HG03521 (cell line): ENCODE data around the gene GPR45.

Experiments used
- ATAC-seq: cut with Tn5 transposase; IDR thresholded peaks from one replicate; pipeline ENCODE4 v1.9.1; 2021; ENCODE audit warnings: mild to moderate bottlenecking, moderate library complexity; ENCODE audit not compliant: unreplicated experiment

The GPR45 gene

DNA sequence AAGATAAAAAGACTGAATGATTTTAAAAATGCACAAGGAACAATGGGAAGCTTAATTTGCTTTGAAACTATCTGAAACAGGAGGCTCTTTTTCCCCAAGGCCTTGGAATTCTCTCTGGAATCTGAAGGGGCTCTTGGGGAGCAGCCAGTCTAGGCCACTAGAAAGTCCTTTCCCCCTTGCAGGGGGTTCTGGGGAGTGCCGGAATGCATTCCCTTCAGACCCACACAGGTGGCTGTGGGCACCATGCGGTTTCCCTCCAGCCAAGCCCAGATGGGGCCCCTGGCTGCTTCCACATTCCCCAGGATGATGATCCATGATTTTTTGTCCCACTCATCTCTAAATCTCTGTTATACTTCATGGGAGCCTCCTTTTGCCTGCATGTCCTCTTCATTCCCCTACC lies 10.7 kb downstream of the GPR45 start:
- ATAC-seq: no peak

DNA sequence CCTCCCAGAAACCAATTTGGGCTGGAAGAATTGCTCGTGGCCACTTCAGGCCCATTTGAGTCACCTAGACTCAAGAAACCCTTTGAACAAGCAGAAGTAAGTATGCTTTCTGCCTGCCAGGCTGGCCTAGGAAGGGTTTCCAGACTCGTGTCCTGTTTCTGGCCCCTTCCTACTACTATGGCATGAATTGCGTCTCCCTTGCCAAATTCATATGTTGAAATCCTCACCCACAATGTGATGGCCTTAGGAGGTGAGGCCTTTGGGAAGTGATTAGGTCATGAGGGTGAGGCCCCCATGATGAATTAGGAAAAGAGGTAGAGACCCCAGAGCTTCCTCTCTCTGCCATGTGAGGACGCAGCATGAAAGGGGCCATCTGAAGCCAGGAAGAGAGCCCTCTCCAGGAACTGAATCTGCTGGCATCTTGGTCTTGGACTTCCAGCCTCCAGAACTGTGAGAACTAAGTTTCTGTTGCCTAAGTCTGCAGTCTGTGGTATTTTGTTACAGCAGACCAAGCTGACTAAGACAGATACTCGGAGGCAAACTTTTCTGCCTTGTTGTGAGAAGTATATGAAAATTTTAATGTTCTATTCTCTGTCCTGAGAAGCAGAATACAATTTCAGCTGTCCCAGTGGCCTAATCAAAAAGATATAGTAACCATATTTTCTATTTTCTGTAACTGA lies 13.1 kb downstream of the GPR45 start:
- ATAC-seq: no peak

DNA sequence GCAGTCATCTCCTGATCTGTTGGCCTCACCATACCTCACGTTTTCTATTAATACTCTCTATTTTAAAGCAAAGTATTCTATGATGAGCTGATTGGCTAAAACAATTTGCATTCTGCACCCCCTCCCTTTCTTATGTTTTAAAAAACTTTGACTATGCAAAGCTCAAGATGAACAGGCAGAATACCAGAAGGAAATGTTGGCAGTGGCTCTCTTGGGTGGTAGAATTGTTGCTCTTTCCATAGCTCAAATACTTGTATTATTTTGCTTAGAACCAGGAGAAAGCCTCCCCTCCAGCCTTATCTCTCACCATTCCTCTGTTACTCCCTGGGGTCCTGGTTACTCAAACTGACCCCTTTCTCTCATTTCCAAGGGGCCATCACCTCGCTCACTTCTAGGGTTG lies 14.4 kb downstream of the GPR45 start:
- ATAC-seq: no peak

DNA sequence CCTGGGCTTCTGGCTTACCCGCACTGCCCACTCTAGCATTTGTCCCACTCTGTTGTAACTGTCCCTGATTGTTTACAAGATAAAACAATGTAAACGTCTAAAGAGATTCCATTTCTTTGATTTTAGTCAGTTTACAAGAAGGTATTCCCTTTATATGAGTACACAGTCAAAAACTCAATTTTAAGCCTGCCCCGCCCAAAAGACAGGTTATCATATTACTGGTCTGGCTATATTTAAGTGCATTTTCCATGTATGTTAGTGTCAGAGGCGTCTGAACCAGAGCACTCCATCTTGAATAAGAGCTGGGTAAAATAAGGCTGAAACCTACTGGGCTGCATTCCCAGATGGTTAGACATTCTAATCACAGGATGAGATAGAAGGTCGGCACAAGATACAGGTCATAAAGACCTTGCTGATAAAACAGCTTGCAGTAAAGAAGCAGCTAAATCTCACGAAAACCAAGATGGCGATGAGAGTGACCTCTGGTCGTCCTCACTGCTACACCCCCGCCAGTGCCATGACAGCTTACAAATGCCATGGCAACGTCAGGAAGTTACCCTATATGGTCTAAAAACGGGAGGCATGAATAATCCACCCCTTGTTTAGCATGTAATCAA lies 15.0 kb downstream of the GPR45 start:
- ATAC-seq: no peak

DNA sequence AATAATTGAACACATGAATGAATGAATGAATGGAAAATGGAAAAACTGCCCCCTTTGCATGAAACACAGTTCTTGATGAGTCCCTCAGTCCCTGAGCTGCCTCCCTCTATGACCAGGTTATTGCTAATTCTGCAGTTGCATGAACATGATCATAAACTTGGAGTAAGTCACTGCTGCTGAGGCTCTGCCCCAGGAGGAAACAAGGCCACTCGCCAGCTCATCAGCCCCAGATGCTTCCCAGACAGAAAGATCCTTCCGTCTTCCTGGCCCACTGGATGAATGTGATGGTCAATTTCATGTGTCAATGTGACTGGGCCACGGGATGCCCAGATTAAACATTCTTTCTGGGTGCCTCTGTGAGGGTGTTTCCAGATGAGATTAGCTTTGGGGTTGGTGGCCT lies 16.4 kb downstream of the GPR45 start:
- ATAC-seq: no peak

DNA sequence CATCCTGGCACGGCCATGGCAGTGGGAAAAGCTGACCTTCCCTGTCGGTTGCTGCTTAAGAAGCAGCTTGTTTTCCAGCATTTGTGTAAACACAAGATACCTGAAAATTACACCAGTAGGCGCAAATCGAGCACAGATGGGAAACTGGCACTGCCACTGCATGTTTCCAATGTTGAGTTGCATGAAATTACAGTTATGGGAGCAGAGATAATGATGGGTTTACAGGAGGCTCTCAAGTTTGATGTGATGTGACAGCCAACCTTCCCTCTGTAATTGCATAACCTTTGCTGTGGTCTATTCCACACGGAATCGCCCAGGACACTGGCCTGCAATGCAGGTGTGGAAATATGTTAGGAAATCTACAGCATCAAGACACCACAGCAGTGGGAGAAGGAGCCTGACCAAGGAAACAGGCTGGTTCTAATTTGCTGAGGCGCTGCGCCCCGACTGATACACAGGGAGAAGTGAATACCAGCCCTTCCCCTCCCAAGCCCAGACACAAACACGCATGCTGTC lies 17.4 kb downstream of the GPR45 start:
- ATAC-seq: no peak

DNA sequence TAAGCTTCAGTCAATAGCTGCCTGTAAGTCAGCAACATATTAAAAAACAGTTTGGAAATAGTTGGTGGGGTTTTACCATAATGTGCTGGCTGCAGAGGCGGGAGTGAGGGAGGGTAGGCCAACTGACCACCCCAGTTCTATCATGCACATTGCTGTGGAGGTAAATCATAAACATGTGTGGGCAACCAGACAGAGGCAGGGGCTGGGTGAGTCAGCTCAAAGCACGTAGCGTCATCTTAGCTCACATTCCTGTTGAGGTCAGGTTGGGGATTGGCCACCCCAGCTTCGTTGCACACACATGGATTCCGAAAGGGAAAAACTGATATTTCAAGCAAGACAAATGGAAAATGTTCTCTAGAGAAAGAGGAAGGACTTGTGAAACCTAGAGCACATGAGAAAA lies 19.5 kb downstream of the GPR45 start:
- no peak for ATAC-seq

DNA sequence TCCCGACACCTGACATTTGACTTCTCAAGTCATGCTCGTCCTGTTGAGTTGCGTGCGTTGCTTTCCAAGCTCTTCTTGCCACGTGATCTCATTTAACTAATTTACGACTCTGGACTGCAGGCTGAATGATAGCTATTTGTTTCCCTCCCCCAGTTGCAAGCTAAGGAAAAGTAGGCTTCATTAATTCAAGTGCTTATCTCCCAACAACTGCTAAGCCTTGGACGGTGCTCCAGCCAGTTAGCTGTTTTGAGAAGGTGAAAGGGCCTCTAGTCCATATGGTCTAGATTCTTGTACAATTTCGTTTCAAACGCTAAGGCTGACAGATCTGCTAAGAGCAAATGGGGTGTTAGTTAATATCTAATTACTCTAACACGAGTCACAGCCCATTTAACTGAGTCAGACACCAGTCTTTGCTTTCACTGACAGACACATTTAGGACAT lies 21.1 kb downstream of the GPR45 start:
- ATAC-seq: no peak

DNA sequence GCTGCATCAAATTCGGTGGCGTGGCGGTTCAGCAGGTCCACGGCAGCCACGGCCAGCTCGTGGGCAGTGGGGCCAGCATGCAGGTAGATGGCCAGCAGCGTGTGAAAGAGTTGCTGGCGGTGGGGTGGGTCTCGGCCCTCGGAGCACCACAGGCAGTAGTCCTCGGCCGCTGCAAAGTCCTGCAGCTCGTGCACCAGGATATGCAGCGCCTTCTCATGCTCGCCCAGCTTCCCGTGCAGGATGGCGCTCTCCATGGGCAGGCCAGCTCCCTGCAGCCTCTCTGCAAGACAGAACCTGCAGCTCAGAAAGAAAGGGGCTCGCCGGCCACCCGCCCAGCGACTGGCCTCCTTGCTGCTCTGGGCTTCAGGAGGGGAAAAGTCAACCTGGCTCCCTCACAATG lies 27.9 kb downstream of the GPR45 start:
- no peak for ATAC-seq

DNA sequence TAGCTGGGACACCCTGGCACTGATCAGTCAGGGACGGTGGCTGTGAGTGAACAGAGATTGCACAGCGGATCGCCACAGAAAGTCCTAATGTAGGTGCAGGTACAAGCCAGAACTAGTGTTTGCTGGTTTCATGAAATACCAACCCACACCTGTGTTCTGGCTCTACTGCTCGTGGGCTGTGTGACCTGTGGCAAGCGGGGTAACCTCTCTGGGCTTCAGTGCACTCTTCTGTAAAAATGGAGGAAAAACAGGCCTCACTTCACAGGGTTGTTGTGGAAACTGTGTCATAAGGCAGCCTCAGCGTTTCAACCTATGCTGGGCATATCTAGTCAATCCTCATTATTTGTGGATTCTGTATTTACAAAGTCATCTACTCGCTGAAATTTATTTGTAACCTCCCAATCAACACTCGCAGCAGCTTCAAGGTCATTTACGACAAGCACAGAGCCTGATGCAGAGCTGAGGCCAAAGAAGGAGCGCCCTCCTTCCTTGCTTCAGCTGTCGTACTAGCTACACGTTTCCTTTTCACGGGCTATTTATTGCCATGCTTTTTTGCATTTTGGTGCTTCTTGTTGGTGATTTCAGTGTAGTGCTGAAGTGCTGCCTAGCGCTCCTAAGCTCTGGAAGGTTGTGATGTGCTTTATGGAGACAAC lies 30.0 kb downstream of the GPR45 start:
- ATAC-seq: no peak

DNA sequence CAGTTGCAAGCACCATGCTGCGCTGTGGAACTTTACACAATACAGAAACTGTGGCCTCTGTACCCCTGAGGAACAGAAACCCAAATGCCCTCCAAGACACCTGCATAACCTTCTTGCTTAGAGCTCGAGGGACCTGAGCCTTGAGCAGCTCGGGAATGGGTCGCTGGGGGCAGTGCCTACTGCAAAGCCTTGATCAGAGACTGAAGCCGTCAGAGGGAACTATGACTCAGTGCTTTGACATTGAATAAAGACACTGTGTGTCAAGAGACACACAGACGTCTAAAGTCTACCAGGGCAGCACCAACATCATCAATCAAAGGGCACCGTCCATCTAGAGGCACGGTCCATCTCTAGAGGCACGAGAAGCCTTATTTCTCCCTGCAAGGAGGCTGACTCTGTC lies 30.6 kb downstream of the GPR45 start:
- no peak for ATAC-seq

DNA sequence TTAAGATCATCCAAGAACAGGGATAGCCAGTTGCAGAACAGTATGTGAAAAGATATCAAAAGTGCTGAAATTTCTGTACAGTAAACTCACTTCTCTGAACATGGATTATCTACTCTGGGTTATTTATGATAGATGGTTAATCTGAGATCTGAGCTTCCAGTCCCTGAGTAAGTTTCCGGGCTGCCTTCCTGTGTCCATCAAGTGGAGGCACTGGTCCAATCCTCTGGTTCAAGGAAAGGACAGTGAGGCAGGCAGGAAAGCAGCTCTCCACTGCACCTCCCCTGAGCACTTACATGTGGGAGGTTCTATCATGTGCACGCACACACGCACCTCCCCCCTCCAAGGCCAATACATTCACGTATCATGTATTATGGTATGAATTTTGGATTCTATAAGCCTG lies 32.5 kb downstream of the GPR45 start:
- no peak for ATAC-seq

DNA sequence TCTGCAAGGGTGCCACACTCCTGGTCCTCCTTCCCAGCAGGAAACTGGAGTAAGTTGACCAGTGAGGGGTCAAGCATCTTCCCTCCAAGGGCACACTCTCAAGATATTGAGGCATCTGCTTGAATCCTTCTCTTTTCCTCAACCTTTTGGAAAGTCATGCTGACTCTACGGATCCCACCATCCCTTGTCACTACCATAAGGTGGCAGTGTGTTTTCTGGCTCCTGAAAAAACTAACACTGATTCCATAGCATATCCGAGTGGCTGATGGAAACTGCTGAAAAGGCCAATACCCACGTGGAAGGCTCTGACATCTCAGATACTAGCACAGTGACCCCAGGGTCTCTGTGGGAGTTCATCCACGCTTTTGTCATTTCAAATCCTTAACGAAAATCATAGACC lies 37.1 kb downstream of the GPR45 start:
- ATAC-seq: no peak

DNA sequence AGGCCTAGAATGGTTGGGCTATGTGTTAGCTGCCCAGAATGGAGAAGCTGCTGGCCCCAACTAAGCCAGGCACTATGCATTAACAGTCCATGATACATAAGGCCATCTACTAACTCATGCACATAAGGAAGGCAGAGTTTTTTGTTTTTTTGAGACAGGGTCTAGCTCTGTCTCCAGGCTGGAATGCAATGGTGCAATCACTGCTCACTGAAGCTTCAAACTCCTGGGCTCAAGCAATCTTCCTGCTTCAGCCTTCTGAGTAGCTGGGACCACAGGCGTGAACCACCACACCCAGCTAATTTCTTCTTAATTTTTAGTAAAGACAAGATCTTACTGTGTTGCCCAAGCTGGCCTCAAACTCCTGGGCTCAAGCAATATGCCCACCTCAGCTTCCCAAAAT lies 37.6 kb downstream of the GPR45 start:
- no peak for ATAC-seq

DNA sequence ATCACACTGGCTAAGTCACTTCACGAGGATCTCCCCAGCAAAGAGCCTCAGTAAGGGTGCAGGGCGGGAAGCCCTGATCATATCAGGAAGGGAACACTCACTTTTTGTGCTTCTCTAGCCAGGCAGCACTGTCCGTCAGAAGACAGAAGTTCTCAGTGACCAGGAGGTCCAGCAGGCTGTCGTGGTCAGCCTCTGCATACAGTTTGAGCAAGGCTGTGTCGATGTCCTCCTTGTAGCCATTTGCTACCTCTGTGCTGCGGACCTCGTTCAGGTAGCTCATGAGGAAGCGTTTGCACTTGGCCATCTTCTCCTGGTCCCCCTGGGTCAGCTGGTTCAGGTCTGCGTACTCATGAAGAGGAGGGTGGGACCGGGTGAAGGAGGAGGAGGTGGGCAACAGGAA lies 38.7 kb downstream of the GPR45 start:
- no peak for ATAC-seq

DNA sequence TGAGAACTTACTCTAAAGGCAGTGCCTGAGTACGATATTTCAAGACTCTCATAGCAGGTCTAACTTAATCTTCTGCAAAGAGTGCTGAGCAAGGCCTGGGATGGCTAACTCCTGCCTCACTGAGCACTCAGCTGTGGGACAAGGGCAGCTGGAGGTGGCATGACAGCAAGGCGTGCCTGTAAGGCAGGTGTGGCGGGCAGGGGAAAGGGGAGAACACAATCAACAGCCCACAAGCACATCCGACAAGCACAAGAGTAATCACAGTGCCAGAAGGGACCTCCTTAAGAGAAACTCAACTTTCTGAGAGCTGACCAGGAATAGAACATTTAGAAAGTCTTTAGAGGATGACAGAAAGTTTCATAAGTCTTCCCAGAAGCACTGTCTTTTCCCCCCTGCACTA lies 42.0 kb downstream of the GPR45 start:
- ATAC-seq: no peak

DNA sequence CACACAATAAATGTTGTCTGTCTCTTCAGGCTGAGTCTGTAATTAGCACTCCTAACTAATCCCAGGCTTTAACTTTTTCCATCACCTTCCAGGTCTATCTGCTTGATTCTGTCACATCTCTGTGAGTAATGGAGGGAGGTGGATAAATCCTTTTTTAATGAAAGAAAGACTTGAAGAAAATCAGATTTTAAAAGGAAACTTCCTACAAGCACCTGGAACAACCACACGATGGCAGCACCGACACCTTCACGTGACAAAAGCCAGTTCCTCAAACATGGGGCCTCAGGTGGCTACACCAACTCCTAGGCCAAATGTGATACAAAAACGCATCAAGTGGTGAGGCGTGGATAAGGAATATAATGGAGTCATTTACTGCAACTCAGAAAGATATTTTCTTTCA lies 46.1 kb downstream of the GPR45 start:
- ATAC-seq: no peak

DNA sequence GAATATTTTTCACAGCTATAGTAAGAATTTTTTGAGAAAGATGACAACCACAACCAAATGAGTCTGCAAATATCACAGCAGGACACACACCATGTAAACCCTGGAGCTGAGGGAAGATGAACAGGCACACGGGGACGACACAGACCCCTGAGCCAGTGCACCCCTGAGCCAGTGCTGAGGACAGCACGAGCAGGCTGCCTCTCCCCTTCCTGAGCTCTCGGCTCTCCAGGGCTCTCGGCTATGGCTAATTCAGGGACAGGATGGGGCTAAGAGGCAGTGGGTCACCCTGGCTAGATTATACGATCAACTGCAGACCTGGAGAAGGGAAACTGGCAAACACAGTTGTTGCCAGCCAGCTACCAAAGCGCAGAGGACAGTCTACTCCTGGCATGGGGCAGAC lies 46.6 kb downstream of the GPR45 start:
- ATAC-seq: no peak

DNA sequence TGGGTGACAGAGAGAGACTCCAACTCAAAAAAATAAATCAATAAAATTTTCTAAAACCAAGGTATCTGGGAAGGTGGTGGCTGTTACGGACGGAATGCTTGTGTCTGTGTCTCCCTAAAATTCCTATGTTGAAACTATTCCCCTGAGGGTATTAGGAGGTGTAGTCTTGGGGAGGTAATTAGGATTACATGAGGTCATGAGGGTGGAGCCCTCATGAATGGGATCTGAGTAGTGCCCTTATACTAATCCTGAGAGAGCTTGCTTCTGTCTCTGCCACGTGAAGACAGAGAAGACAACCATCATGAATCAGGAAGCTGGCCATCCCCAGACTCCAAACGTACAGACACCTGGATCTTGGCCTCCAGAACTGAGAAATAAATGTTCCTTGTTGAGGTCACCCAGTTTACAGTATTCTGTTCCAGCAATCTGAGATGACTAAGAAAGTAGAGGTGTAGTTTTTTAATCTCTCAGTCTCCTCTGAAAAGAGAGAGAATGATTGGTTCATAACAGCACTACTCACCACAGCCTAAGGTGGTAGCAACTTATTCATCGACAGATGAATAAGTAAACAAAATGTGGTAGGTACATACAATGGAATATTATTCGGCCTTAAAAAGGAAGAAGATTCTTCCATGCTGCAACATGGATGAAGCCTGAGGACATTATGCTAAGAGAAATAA lies 49.6 kb downstream of the GPR45 start:
- ATAC-seq: no peak

DNA sequence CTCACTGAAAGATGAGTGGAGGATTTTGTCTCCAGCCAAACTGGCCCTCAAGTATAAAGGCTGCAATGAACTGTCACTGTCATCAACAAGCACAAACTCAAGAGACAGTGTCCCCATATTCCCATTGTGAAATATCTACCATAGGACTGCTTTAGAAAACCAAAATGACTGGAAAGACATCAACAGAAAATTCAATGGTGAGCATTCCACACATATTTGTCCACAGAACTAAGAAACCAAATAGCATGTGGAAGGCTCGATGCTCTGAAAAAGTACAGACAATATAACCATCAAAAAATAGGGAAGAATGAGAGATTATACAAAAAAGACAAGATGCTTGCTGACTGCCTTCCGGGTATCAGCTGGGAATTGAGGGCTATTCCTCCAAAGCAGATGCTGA lies 50.4 kb downstream of the GPR45 start:
- no peak for ATAC-seq
